Ishikawa (cell line): ENCODE measurements around the gene RFFL.

ENCODE experiments used
- CEBPB ChIP-seq: IDR thresholded peaks from 2 replicates; pipeline ENCODE4 v1.6.1; 2012
- RAD21 ChIP-seq: IDR thresholded peaks from 2 replicates; pipeline ENCODE4 v1.6.1; 2012; ENCODE audit warnings: low read depth
- REST ChIP-seq: IDR thresholded peaks from 2 replicates; pipeline ENCODE4 v1.6.1; 2012; ENCODE audit warnings: low read depth, mild to moderate bottlenecking
- TAF1 ChIP-seq: IDR thresholded peaks from 2 replicates; pipeline ENCODE4 v1.6.1; 2012; ENCODE audit warnings: low read depth, mild to moderate bottlenecking
- YY1 ChIP-seq: IDR thresholded peaks from 2 replicates; pipeline ENCODE4 v1.6.1; 2012; ENCODE audit warnings: low read depth
- TF ChIP-seq, protein P1 (sequence below): IDR thresholded peaks from 2 replicates; pipeline ENCODE4 v1.6.1; 2012

GRCh38 chr17:34974179-34974578 lies 89.3 kb downstream of the RFFL start:
- TF ChIP-seq REST (no peak), TAF1 (no peak), CEBPB (no peak), RAD21 (no peak), YY1 (no peak)
- TF ChIP-seq, protein P1, sequence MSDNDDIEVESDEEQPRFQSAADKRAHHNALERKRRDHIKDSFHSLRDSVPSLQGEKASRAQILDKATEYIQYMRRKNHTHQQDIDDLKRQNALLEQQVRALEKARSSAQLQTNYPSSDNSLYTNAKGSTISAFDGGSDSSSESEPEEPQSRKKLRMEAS, result no peak
